Kidney (tissue), 14 donors: ENCODE measurements around the gene CHIC1. TPM values are rescaled to one million over a fixed set of nuclear protein-coding genes. Genes with fewer than 3 reads are reported as not detected.
A peak's percentile ranks its signal among the peaks of the same experiment; 100 is the strongest.

Source experiments
- DNase-seq, 5 donors: peaks; one replicate each; pipeline ENCODE4 v3.0.0-alpha.2; 2013 to 2020
- FAIRE-seq: peaks from 2 replicates; lab custom pipeline; 2012; peaks lifted over from hg19 to GRCh38; lab: Jason Lieb, UNC
- H3K27ac ChIP-seq, 2 donors: one replicate each; pipeline ENCODE4 v1.7.0; 2013; ENCODE audit warnings: low read depth in 2 of 2, low read length in 2 of 2, inconsistent platforms in 1 of 2
- H3K27me3 ChIP-seq: one replicate; pipeline ENCODE4 v1.7.1; 2013; ENCODE audit warnings: low read length, inconsistent platforms; ENCODE audit not compliant: control insufficient read depth, insufficient read depth
- H3K36me3 ChIP-seq, 3 donors: one replicate each; pipeline versions ENCODE4 v1.7.0 to v1.7.1; 2013; ENCODE audit warnings: low read length in 3 of 3, control low read depth in 1 of 3, inconsistent platforms in 1 of 3; ENCODE audit not compliant: insufficient read depth in 3 of 3, control insufficient read depth in 2 of 3
- H3K4me1 ChIP-seq, 3 donors: one replicate each; pipeline versions ENCODE4 v1.7.0 to v1.7.1; 2013; ENCODE audit warnings: low read length in 3 of 3, inconsistent platforms in 1 of 3, low read depth in 1 of 3; ENCODE audit not compliant: control insufficient read depth in 2 of 3, insufficient read depth in 2 of 3
- H3K4me3 ChIP-seq, 3 donors: one replicate each; pipeline versions ENCODE4 v1.7.0 to v1.8.1; 2013; ENCODE audit warnings: low read length in 3 of 3, control low read depth in 1 of 3, inconsistent platforms in 1 of 3
- H3K9ac ChIP-seq, 3 donors: one replicate each; pipeline versions ENCODE4 v1.7.0 to v1.7.1; 2013; ENCODE audit warnings: low read length in 3 of 3, control low read depth in 1 of 3, inconsistent platforms in 1 of 3
- H3K9me3 ChIP-seq, 3 donors: one replicate each; pipeline versions ENCODE4 v1.7.0 to v1.7.1; 2013; ENCODE audit warnings: low read length in 3 of 3, control low read depth in 1 of 3, inconsistent platforms in 1 of 3; ENCODE audit not compliant: control insufficient read depth in 2 of 3, insufficient read depth in 1 of 3
- intact Hi-C: fragments of 100-400 bp; cut with DNase I; formaldehyde crosslinking; loops from one replicate; pipeline ENCODE4 v1.11.1; 2022
- polyA plus RNA-seq: library from polyadenylated mRNA; stranded (reverse); fragments of 350-450 nt; fragmentation: Illumina TruSeq; extraction: RNeasy Lipid Tissue Mini Kit (QIAGEN cat#74804); gene quantifications from one replicate; pipeline ENCODE4 v1.2.3, GENCODE V29; 2014; ENCODE audit warnings: low read depth, low replicate concordance; ENCODE audit not compliant: insufficient read depth
- total RNA-seq: library from RNA; stranded (reverse); fragmentation: NEBNext Ultra II Directional; extraction: Animal tissue kit (Norgen Biotek cat#: 25700); gene quantifications from one replicate; pipeline ENCODE4 v1.2.1, GENCODE V29; 2021
- TF ChIP-seq, protein P1 (sequence below): IDR thresholded peaks from 3 replicates; pipeline ENCODE4 v1.5.1; 2012; ENCODE audit warnings: mild to moderate bottlenecking, moderate library complexity, borderline replicate concordance; ENCODE audit not compliant: insufficient read depth; ENCODE audit errors: extremely low read depth
- donor health status: control.
- donor health status: control.
- donor health status: control.
- donor health status: control.
- donor health status: control.
- donor health status: DM: yes; HTN: yes; CAD: no.
- donor health status: Normal renal cell carcinoma (clear cell type).

Gene CHIC1
- total and polyA plus RNA-seq, 2 donors from 2014 or later = 4.9 to 14.0 TPM

DNA sequence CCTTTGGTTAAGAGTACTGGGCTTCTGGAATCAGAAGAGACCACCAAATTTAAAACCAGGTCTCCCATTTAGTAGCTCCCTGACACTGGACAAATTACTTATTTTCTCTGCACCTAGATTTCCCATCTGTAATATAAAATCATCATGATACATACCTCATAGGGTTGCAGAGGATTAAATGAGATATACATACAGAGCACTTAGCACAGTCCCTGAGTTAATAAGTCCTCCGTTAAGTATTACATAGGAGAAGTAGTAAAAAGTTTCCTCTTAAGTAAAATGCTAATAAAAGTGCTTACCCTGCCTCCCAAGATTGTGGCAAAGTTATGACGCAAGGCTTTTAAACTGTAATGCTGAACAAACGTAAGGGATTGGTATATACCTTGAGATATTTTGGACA, 539 bp upstream of the CHIC1 start:
- peak overlapping the region; percentile 55 to 76 (median 69) for H3K9ac ChIP-seq
- DNase-seq = peak in 1 of 5 donors; percentile 19
- no peaks in the 10 kb centered on the region for H3K9me3 ChIP-seq
- H3K4me3 ChIP-seq = peak overlapping the region; percentile 76 to 94 (median 85)
- TF ChIP-seq, protein P1, sequence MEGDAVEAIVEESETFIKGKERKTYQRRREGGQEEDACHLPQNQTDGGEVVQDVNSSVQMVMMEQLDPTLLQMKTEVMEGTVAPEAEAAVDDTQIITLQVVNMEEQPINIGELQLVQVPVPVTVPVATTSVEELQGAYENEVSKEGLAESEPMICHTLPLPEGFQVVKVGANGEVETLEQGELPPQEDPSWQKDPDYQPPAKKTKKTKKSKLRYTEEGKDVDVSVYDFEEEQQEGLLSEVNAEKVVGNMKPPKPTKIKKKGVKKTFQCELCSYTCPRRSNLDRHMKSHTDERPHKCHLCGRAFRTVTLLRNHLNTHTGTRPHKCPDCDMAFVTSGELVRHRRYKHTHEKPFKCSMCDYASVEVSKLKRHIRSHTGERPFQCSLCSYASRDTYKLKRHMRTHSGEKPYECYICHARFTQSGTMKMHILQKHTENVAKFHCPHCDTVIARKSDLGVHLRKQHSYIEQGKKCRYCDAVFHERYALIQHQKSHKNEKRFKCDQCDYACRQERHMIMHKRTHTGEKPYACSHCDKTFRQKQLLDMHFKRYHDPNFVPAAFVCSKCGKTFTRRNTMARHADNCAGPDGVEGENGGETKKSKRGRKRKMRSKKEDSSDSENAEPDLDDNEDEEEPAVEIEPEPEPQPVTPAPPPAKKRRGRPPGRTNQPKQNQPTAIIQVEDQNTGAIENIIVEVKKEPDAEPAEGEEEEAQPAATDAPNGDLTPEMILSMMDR = no peak
- intact Hi-C loops = no loop called here
- H3K36me3 ChIP-seq = no peaks in the 10 kb centered on the region
- peaks cover 0 to 2% (median 0%) of the 10 kb centered on the region in 3 donors for H3K4me1 ChIP-seq
- no peak for FAIRE-seq
- H3K27me3 ChIP-seq = no peaks in the 10 kb centered on the region
- peak overlapping the region in 1 of 2 donors; percentile 63 for H3K27ac ChIP-seq

DNA sequence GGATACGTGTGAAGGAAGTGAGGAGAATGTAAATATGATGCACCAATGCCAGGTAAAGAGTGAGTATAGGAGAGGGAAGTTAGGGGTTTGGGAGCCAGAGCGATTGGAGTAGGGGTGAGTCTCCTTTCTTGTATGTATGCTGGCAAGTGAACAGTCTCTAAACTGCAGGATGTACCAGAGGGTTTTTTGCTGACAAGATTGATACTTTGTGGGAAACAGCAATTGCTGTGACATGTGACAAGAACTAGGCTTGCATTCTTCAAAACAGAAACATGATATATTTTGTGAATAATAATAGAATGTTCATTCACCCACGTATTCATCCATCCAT, 706 bp downstream of the CHIC1 start:
- H3K9ac ChIP-seq = peak overlapping the region; percentile 44 to 70 (median 65)
- H3K27me3 ChIP-seq = no peaks in the 10 kb centered on the region
- H3K4me3 ChIP-seq = peak overlapping the region; percentile 76 to 94 (median 85)
- H3K4me1 ChIP-seq = peaks cover 0 to 2% (median 0%) of the 10 kb centered on the region in 3 donors
- H3K9me3 ChIP-seq = no peaks in the 10 kb centered on the region
- TF ChIP-seq, protein P1 = no peak
- DNase-seq (no peak), FAIRE-seq (no peak)
- peak overlapping the region; percentile 71 to 91 for H3K27ac ChIP-seq
- H3K36me3 ChIP-seq = no peaks in the 10 kb centered on the region
- intact Hi-C loops = no loop called here

DNA sequence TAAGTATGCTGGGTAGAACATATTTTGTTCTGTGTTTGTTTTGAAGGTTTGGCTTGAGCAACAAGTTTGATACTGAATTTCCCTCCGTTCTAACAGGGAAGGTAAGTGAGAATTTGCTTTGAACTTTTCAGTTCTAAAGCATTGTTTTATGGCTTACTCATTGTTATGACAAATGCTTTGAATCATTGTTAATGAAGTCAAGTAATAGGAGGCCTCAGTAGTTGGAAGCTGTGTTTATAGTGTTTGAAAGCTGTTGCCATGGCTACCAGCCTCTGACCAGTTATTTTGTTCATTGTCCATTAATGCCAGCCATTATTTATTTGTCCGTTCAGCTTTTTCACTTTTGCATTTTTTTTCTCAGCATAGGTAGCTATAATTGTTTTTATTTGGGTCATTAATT, 14.4 kb downstream of the CHIC1 start:
- H3K27me3 ChIP-seq = no peaks in the 10 kb centered on the region
- H3K9me3 ChIP-seq = no peaks in the 10 kb centered on the region
- H3K9ac ChIP-seq = no peak overlapping the region
- H3K4me3 ChIP-seq = no peak overlapping the region
- FAIRE-seq (no peak), DNase-seq (peak in 3 of 5 donors; percentile 17 to 53 (median 51))
- no peak overlapping the region for H3K27ac ChIP-seq
- TF ChIP-seq, protein P1 = no peak
- H3K4me1 ChIP-seq = no peaks in the 10 kb centered on the region
- intact Hi-C loops = no loop called here
- H3K36me3 ChIP-seq = no peaks in the 10 kb centered on the region
